ENCODE measurements around the gene SLC39A11. TPM values are rescaled to one million over a fixed set of nuclear protein-coding genes. Genes with fewer than 3 reads are reported as not detected.

SLC39A11 gene
- polyA plus RNA-seq, 3 donors = 16.6 to 27.9 (median 26.6) TPM

- H3K27ac Mint-ChIP-seq = no peak overlapping the region
- no peak overlapping the region for H3K4me3 Mint-ChIP-seq
- Histone ChIP-seq H4K20me1 (ENCODE audit: insufficient read depth, low read length) (no peaks in the 10 kb centered on the region), H3K4me3 (replicated peaks in 1 of 3; ENCODE audit: low read depth in 2 of 3, low read length in 3 of 3) (no peak overlapping the region), H3K4me2 (replicated peaks; ENCODE audit: extremely low read depth, low read length, poor library complexity, severe bottlenecking) (no peak overlapping the region), H3K9me3 (replicated peaks in 1 of 2; ENCODE audit: control insufficient read depth in 1 of 2, insufficient read depth in 1 of 2, low read length in 2 of 2) (peaks cover 50 to 73% of the 10 kb centered on the region in 2 donors), H3K27me3 (ENCODE audit: control insufficient read depth in 2 of 2, insufficient read depth in 2 of 2, low read length in 2 of 2) (no peaks in the 10 kb centered on the region), H3K27ac (ENCODE audit: low read depth in 1 of 2, low read length in 2 of 2) (no peak overlapping the region), H3K79me2 (ENCODE audit: insufficient read depth, low read length) (no peaks in the 10 kb centered on the region), H3K36me3 (replicated peaks in 1 of 2; ENCODE audit: control insufficient read depth in 1 of 2, insufficient read depth in 2 of 2, low read length in 2 of 2) (peaks cover 20 to 80% of the 10 kb centered on the region in 2 donors), H3K4me1 (ENCODE audit: control insufficient read depth in 1 of 2, insufficient read depth in 2 of 2, low read length in 2 of 2) (no peaks in the 10 kb centered on the region), H2AFZ (ENCODE audit: insufficient read depth, low read depth, low read length, poor library complexity, severe bottlenecking) (no peak overlapping the region), H3K9ac (ENCODE audit: insufficient read depth, low read length, poor library complexity, severe bottlenecking) (no peak overlapping the region)
- H3K9me3 Mint-ChIP-seq = peaks cover 49 to 81% (median 65%) of the 10 kb centered on the region in 7 donors
- H3K36me3 Mint-ChIP-seq = peaks cover 69 to 75% of the 10 kb centered on the region in 2 donors
- no peaks in the 10 kb centered on the region for H3K4me1 Mint-ChIP-seq
- TF ChIP-seq CTCF (IDR thresholded peaks at IDR 0.05) = no peak
- intact Hi-C loops (cut with micrococcal nuclease) = no loop called here
- H3K27me3 Mint-ChIP-seq (ENCODE audit: low read depth in 3 of 3) = no peaks in the 10 kb centered on the region
- DNase-seq = no peak
- no CpG with 5 or more reads among the region's 5 CpGs for WGBS (ENCODE audit: insufficient coverage)
These were observed 296.5 kb downstream of the SLC39A11 start for GRCh38 chr17:72795941-72796340.

DNA sequence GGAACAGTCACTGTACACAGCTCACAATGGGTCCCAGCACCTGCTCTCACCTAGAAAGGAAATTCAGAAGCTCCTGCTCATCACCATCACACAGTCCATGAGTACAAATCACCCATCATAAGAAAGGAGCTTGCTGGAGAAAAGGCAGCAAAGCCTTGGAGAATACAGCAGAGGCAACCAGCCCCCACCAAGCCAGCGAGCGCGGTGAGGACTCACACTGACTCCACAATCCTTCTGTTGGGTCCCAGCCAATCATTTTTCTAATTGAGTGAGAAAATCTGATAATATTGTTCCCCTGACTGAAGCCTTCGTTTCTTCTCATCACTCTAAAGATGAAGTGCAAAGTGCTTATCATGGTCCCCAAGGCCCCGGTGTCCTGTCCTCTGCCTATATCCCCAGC, 298.3 kb downstream of the SLC39A11 start:
- no peak overlapping the region for H3K4me3 ChIP-seq (replicated peaks in 1 of 3; ENCODE audit: low read depth in 2 of 3, low read length in 3 of 3)
- no peak overlapping the region for H3K4me2 ChIP-seq (replicated peaks; ENCODE audit: extremely low read depth, low read length, poor library complexity, severe bottlenecking)
- H2AFZ ChIP-seq (ENCODE audit: insufficient read depth, low read depth, low read length, poor library complexity, severe bottlenecking) = no peak overlapping the region
- H3K27me3 ChIP-seq (ENCODE audit: control insufficient read depth in 2 of 2, insufficient read depth in 2 of 2, low read length in 2 of 2) = no peaks in the 10 kb centered on the region
- 100% methylated on average over 1 of the region's 5 CpGs for WGBS (ENCODE audit: insufficient coverage)
- H3K9ac ChIP-seq (ENCODE audit: insufficient read depth, low read length, poor library complexity, severe bottlenecking) = no peak overlapping the region
- Mint-ChIP-seq H3K27me3 (ENCODE audit: low read depth in 3 of 3) (no peaks in the 10 kb centered on the region), H3K9me3 (peaks cover 32 to 68% (median 53%) of the 10 kb centered on the region in 7 donors), H3K4me1 (no peaks in the 10 kb centered on the region), H3K27ac (no peak overlapping the region), H3K36me3 (peaks cover 66% of the 10 kb centered on the region in 2 donors), H3K4me3 (no peak overlapping the region)
- peaks cover 36 to 60% of the 10 kb centered on the region in 2 donors for H3K9me3 ChIP-seq (replicated peaks in 1 of 2; ENCODE audit: control insufficient read depth in 1 of 2, insufficient read depth in 1 of 2, low read length in 2 of 2)
- H3K4me1 ChIP-seq (ENCODE audit: control insufficient read depth in 1 of 2, insufficient read depth in 2 of 2, low read length in 2 of 2) = no peaks in the 10 kb centered on the region
- TF ChIP-seq CTCF (IDR thresholded peaks at IDR 0.05) = no peak
- no peak overlapping the region for H3K27ac ChIP-seq (ENCODE audit: low read depth in 1 of 2, low read length in 2 of 2)
- H3K79me2 ChIP-seq (ENCODE audit: insufficient read depth, low read length) = no peaks in the 10 kb centered on the region
- no peaks in the 10 kb centered on the region for H4K20me1 ChIP-seq (ENCODE audit: insufficient read depth, low read length)
- H3K36me3 ChIP-seq (replicated peaks in 1 of 2; ENCODE audit: control insufficient read depth in 1 of 2, insufficient read depth in 2 of 2, low read length in 2 of 2) = peaks cover 18 to 82% of the 10 kb centered on the region in 2 donors
- no peak for DNase-seq
- intact Hi-C loops (cut with micrococcal nuclease) = no loop called here
